SK-N-MC (cell line): ENCODE measurements around the gene DCAF4.

Experiments used
- DNase-seq: peaks from one replicate; pipeline ENCODE4 v3.0.0-alpha.2; 2011; ENCODE audit warnings: low read depth, low spot score
- H3K27ac ChIP-seq: fragments of 200-600 bp; sonication (generic); 2 replicates; pipeline ENCODE4 v1.5.1; 2016; ENCODE audit warnings: mixed run types
- H3K36me3 ChIP-seq: fragments of 200-600 bp; sonication (generic); 2 replicates; pipeline ENCODE4 v1.6.1; 2017; ENCODE audit warnings: antibody characterized with exemption, low read length, mixed read lengths; ENCODE audit not compliant: insufficient read depth
- H3K4me3 ChIP-seq: fragments of 200-600 bp; sonication (generic); 2 replicates; pipeline ENCODE4 v1.5.1; 2016
- H3K9ac ChIP-seq: fragments of 200-600 bp; sonication (generic); 2 replicates; pipeline ENCODE4 v1.8.0; 2017; ENCODE audit warnings: mixed run types, mixed read lengths; ENCODE audit not compliant: insufficient read length
- H3K9me3 ChIP-seq: fragments of 200-600 bp; sonication (generic); 2 replicates; pipeline ENCODE4 v1.6.1; 2017; ENCODE audit warnings: low read depth, mild to moderate bottlenecking, antibody characterized with exemption, low read length, moderate library complexity, mixed read lengths
- EZH2 ChIP-seq: fragments of 200-600 bp; sonication (generic); IDR thresholded peaks from one replicate; pipeline ENCODE4 v1.6.1; 2017; ENCODE audit warnings: antibody characterized with exemption
- FOXP2 ChIP-seq: optimal IDR thresholded peaks from 2 replicates; pipeline ENCODE3; 2011; ENCODE audit warnings: mild to moderate bottlenecking, moderate library complexity; ENCODE audit not compliant: insufficient read depth; ENCODE audit errors: extremely low read length, control extremely low read depth
- POLR2AphosphoS5 ChIP-seq: IDR thresholded peaks from 2 replicates; pipeline ENCODE4 v1.6.1; 2012; ENCODE audit warnings: mild to moderate bottlenecking, low read depth, low read length, borderline replicate concordance

Gene DCAF4

DNA sequence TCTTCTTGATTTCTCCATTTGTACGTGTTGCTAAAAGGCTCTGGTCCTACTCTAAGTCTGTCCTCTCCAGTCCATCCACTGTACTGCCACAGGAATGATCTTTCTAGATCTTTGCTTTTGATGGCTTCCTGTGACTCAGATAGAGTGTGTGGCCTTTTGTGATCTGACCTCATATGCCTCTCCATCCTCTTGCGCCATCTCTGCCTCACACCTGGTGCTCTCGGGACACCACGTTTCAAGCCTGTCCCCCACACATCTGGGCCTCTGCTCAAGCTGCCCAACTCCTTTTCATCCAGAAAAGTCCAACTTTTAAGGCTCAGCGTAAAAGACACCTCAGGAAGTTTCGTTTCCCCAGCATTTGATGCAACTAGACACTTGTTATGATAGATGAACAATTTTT, 39.0 kb downstream of the DCAF4 start:
- H3K4me3 ChIP-seq = no peak overlapping the region

DNA sequence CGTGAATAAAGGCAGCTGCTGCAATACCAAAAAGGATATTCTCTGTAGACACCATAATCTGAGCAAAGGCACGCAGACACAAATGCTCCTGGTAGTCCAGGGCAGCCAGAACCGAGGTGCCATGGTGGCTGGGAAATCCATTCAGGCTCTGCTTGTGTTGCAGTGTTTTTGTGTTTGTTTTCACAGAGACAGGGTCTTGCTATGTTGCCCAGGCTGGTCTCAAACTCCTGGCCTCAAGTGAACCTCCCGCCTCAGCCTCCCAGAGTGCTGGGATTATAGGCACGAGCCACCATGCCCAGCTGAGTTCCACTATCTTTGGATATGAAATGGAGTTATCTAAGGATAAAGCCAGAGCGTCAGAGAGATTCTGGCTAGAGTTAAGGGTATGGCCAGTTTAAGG, 39.8 kb downstream of the DCAF4 start:
- Histone ChIP-seq H3K36me3 (0 out of 2 replicates have a peak, but pooled peaks cover 4% of the 10 kb centered on the region), H3K9ac (no peak overlapping the region), H3K27ac (no peak overlapping the region), H3K9me3 (no peaks in the 10 kb centered on the region), H3K4me3 (no peak overlapping the region)
- DNase-seq = no peak
- no peak for TF ChIP-seq POLR2AphosphoS5
- no peak for TF ChIP-seq EZH2
- TF ChIP-seq FOXP2 = no peak

More for the DNA sequence above, 39.0 kb downstream of the DCAF4 start:
- DNase-seq = no peak
- Histone ChIP-seq H3K36me3 (0 out of 2 replicates have a peak, but pooled peaks cover 4% of the 10 kb centered on the region), H3K9me3 (no peaks in the 10 kb centered on the region), H3K27ac (no peak overlapping the region), H3K9ac (no peak overlapping the region)
- TF ChIP-seq EZH2 (no peak), FOXP2 (no peak), POLR2AphosphoS5 (no peak)

DNA sequence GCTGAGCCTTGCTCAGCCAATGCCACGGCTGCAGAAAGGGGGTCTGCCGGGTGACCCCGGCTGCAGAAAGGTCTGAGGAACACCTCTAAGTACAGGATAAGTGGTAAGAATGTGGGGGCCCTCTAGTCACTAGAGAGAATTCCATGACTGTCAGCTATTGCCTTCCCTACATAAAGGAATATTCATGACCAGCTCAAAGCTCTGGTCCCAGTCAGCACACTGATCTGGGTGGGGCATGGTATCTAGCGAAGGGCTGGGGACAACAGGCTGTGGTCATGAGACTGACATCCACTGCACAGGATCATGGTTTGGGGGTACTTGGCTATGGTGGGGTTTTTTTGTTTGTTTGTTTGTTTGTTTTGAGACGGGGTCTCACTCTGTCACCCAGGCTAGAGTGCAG, 42.1 kb downstream of the DCAF4 start:
- Histone ChIP-seq H3K36me3 (no peaks in the 10 kb centered on the region; the same call in 1 of the 2 replicates), H3K9ac (no peak overlapping the region), H3K4me3 (no peak overlapping the region), H3K9me3 (no peaks in the 10 kb centered on the region), H3K27ac (no peak overlapping the region)
- no peak for DNase-seq
- no peak for TF ChIP-seq POLR2AphosphoS5
- no peak for TF ChIP-seq EZH2
- TF ChIP-seq FOXP2 = no peak

DNA sequence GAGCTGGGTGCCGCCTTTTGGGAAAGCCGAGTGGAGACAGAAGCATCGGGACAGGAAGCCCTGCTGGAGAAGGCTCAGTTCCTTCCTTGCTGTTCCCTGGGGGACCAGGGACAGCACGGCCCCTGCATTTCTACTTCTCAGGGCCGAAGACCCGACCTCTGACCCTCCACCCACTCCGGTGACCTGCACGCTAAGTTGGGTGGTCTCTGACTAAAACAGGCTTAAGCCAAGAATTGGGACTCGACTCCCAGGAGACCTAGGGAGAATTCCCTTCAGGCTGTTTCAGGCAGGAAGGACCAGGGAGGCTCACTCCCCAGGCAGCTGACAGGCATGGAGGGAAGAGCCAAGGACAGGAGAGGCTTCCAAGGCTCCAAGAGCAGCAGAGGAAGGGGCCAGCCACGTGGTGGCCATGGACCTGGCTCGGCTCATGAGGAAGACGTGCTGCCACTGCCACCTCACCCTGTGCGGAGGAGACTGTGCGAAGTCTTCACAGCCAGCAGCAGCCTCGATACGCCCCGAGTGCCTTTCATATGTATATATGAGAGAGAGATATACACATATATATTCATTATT, 43.9 kb downstream of the DCAF4 start:
- Histone ChIP-seq H3K9ac (no peak overlapping the region), H3K9me3 (no peaks in the 10 kb centered on the region), H3K4me3 (no peak overlapping the region), H3K27ac (no peak overlapping the region), H3K36me3 (no peaks in the 10 kb centered on the region; the same call in 1 of the 2 replicates)
- TF ChIP-seq EZH2 = no peak
- no peak for TF ChIP-seq FOXP2
- no peak for TF ChIP-seq POLR2AphosphoS5
- DNase-seq = no peak

DNA sequence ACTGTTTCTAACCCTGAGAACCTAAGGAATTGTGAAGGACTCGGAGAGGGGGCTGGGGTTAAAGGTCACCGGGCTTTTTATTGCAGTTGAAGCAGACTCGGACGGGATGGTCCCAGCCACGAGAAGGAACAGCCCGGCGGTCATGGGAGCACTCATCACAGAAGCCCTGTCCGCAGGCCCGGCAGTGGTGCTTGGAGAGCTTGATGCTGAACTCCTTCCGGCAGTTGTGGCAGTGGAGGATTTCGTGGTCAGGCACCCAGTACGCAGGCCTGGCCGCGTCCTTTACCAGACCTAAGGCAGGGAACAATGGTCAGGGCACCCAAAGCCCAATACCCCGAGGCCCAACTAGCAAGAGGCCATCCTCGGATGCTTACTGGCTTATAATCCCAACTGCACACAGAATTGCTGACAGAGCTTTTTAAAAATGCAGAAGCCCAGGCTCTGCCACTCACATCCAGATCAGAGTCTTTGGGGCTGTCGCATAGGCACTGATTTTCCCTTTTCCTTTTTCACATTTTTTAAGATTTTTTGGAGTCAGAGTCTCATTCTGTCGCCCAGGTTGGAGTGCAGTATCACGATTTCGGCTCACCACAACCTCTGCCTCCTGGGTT, 44.7 kb downstream of the DCAF4 start:
- DNase-seq = no peak
- H3K4me3 ChIP-seq = no peak overlapping the region
- H3K9ac ChIP-seq = no peak overlapping the region
- no peaks in the 10 kb centered on the region; the same call in 1 of the 2 replicates for H3K36me3 ChIP-seq
- H3K9me3 ChIP-seq = no peaks in the 10 kb centered on the region
- no peak for TF ChIP-seq FOXP2
- TF ChIP-seq POLR2AphosphoS5 = no peak
- no peak for TF ChIP-seq EZH2
- H3K27ac ChIP-seq = no peak overlapping the region

DNA sequence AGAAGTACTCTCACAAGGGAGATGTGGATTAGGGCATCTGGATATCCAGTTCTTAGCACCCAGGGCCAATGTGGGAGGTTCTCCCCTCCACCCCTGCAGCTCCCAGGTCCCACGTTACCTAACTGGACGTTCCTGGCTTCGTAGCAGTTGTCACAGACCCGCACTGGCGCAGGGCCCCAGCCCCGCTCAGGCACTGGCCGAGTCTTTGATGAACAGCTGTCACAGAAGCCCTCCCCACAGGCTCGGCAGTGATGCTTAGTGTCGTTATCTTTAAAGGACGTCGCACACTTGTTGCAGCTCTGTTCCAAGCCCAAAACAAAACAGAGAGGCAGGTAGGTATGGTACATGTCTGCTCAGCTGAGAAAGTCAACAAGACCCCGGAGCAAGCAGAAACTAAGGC, 48.4 kb downstream of the DCAF4 start:
- no peak for DNase-seq
- Histone ChIP-seq H3K27ac (no peak overlapping the region), H3K4me3 (no peak overlapping the region), H3K9ac (no peak overlapping the region), H3K36me3 (no peaks in the 10 kb centered on the region; the same call in 1 of the 2 replicates), H3K9me3 (no peaks in the 10 kb centered on the region)
- TF ChIP-seq POLR2AphosphoS5 (no peak), EZH2 (no peak), FOXP2 (no peak)

DNA sequence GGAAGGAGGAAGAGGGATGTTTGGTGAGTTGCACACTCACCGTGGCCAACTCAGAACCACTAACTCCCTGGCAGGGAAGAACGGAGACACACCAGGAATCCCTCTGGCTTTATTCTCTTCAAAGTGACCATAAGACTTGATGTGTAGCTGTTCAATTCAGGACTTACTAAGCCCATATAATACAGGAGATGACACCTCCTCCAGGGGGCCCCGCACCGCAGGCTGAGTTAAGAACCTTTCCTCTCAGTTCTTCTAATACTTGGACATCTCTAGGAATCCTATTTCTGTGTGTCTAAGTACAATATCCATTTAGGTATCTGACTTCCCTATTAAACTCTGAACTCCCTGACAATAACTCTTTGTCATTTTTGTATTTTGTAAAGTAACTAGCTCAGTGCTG, 49.5 kb downstream of the DCAF4 start:
- no peak for DNase-seq
- TF ChIP-seq EZH2 (no peak), FOXP2 (no peak), POLR2AphosphoS5 (no peak)
- no peak overlapping the region for H3K27ac ChIP-seq
- H3K9ac ChIP-seq = no peak overlapping the region
- H3K36me3 ChIP-seq = no peaks in the 10 kb centered on the region; the same call in 1 of the 2 replicates
- H3K9me3 ChIP-seq = no peaks in the 10 kb centered on the region
- no peak overlapping the region for H3K4me3 ChIP-seq

DNA sequence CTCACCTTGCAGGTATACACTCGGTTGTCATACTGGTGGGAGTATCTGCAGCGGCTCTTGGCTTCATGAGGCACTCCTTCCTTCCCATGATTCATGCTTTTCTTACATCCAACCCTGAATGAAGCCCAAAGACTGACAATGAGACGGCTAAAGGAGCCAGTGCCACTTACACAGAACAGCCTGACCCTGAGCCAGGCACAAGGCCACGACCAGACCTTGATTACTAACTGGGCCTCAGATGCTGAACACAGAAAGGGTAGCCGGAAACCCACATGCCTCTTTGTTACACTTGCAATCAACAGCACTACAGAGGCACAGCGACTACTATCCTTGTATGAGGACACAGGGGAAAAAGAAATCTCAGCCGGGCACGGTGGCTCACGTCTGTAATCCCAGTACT, 52.6 kb downstream of the DCAF4 start:
- TF ChIP-seq FOXP2 = no peak
- no peak for TF ChIP-seq POLR2AphosphoS5
- TF ChIP-seq EZH2 = no peak
- no peak overlapping the region for H3K27ac ChIP-seq
- H3K4me3 ChIP-seq = no peak overlapping the region
- H3K9ac ChIP-seq = no peak overlapping the region
- H3K9me3 ChIP-seq = no peaks in the 10 kb centered on the region
- H3K36me3 ChIP-seq = no peaks in the 10 kb centered on the region; the same call in 1 of the 2 replicates
- no peak for DNase-seq

DNA sequence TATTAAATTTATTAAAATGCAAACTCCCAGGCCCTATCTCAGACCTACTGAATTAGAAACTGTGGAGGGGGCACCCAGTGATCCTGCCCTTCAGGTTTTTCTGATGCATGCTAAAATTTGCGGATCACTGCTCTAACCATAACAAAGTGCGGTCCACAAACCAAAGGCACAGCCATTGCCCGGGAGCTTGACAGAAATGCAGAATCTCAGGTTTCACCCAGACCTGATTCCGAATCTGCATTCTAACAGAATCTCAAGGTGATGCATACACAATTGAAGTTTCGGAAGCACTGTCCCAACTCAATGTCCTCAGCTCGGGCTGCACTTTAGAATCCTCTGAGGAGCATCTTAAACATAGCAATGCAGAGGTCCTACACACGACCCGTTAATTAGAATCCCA, 54.6 kb downstream of the DCAF4 start:
- H3K9me3 ChIP-seq = no peaks in the 10 kb centered on the region
- no peak overlapping the region for H3K4me3 ChIP-seq
- TF ChIP-seq POLR2AphosphoS5 (no peak), EZH2 (no peak), FOXP2 (no peak)
- no peak for DNase-seq
- H3K36me3 ChIP-seq = no peaks in the 10 kb centered on the region
- H3K27ac ChIP-seq = no peak overlapping the region
- no peak overlapping the region for H3K9ac ChIP-seq
